ENCODE measurements around the gene KANSL3.

KANSL3 gene

DNA sequence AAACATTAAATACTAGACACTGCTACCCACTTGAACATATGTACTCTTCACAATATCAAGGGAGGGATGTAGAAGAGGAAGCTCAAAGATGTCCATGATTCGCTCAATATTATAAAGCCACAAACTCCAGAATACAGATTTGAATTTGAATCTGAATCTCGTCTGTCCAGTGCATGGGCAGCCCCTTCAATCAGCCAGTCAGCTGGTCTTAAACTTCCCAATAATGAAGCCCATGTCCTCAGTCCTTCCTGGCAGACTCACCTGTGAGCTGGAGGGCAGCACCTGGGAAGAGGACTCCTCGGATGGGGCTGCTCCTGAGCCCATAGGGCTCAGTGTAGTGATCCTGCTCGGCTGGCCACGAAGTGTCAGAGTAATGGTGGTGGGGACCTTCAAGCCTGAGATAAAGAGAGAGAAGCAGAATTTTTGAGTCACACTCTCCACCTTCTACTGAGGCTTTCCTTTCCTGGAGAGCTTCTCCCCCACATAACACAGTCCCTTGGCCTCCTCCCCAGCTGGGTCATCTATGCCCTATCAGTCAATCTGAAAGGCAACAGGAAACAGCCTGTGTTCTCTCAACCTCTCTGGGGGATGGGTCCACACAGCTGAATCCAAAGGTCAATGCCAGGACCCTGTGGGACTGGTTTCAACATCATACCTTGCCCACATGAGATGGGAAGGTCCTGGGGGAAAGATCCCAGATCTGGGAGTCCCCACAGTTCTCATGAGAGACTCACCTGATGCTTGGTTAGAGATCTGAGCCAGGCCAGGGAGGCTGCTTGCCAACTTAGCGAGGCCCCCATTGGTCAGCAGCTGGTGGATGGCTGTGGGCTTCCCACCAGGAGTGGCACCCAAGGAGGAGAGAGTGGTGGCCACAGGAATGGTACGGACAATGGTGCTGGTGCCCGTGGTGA is 36.5 kb downstream of the KANSL3 start:
- TF ChIP-seq SUZ12 (IDR thresholded peaks at IDR 0.05) = no peak
- no peak for TF ChIP-seq LEF1 (IDR thresholded peaks at IDR 0.05; ENCODE audit: borderline replicate concordance)
- no peak for TF ChIP-seq ZNF384 (IDR thresholded peaks at IDR 0.05)
- no peak for TF ChIP-seq CTBP1 (IDR thresholded peaks at IDR 0.05; ENCODE audit: borderline replicate concordance)
- TF ChIP-seq ARNT (IDR thresholded peaks at IDR 0.05) = no peak
- no peak for TF ChIP-seq HDGF (IDR thresholded peaks at IDR 0.05; ENCODE audit: borderline replicate concordance)
- no peak for TF ChIP-seq FOXM1 (IDR thresholded peaks at IDR 0.05; ENCODE audit: borderline replicate concordance)
- TF ChIP-seq SP1 (IDR thresholded peaks at IDR 0.05) = no peak
- no peak for TF ChIP-seq BHLHE40 (IDR thresholded peaks at IDR 0.05; ENCODE audit: borderline replicate concordance)
- no peak for TF ChIP-seq FOXK2 (IDR thresholded peaks at IDR 0.05)
- TF ChIP-seq PKNOX1 (IDR thresholded peaks at IDR 0.05) = no peak
- no peak for DNase-seq (ENCODE audit: extremely low spot score)
- POLR2A ChIA-PET = interaction anchor here (1.2 kb wide), 1 partner anchor 8 kb away, joined by 3 read pairs; no protein-coding TSS in a partner anchor
- CTCF ChIA-PET = interaction anchor here (0.8 kb wide), 1 partner anchor 27 kb away, joined by 3 read pairs; no protein-coding TSS in a partner anchor

GRCh38 chr2:96599941-96600340 is 38.2 kb downstream of the KANSL3 start:
- POLR2A ChIA-PET = interaction anchor here (0.8 kb wide), 1 partner anchor 109 kb away, joined by 3 read pairs; no protein-coding TSS in a partner anchor
- TF ChIP-seq FOXM1 (IDR thresholded peaks at IDR 0.05; ENCODE audit: borderline replicate concordance) = no peak
- CTCF ChIA-PET = no interaction called here
- no peak for DNase-seq (ENCODE audit: extremely low spot score)

- POLR2A ChIA-PET = no interaction called here
- CTCF ChIA-PET = no interaction called here
- TF ChIP-seq SP1 (IDR thresholded peaks at IDR 0.05) (no peak), FOXA1 (IDR thresholded peaks at IDR 0.05) (no peak), FOXM1 (IDR thresholded peaks at IDR 0.05; ENCODE audit: borderline replicate concordance) (no peak), LEF1 (IDR thresholded peaks at IDR 0.05; ENCODE audit: borderline replicate concordance) (no peak), SUZ12 (IDR thresholded peaks at IDR 0.05) (no peak), CTBP1 (IDR thresholded peaks at IDR 0.05; ENCODE audit: borderline replicate concordance) (no peak), FOXK2 (IDR thresholded peaks at IDR 0.05) (no peak), HDGF (IDR thresholded peaks at IDR 0.05; ENCODE audit: borderline replicate concordance) (no peak), ZNF384 (IDR thresholded peaks at IDR 0.05) (no peak), ELF4 (IDR thresholded peaks at IDR 0.05) (no peak), BHLHE40 (IDR thresholded peaks at IDR 0.05; ENCODE audit: borderline replicate concordance) (no peak)
- DNase-seq (ENCODE audit: extremely low spot score) = no peak
These were observed 41.5 kb downstream of the KANSL3 start for GRCh38 chr2:96596596-96596995.

GRCh38 chr2:96594691-96595152 is 43.4 kb downstream of the KANSL3 start:
- no peak for TF ChIP-seq FOXK2 (IDR thresholded peaks at IDR 0.05)
- TF ChIP-seq SP1 (IDR thresholded peaks at IDR 0.05) = no peak
- TF ChIP-seq FOXA1 (IDR thresholded peaks at IDR 0.05) = no peak
- no peak for TF ChIP-seq L3MBTL2 (conservative IDR thresholded peaks at IDR 0.05)
- no peak for TF ChIP-seq BHLHE40 (IDR thresholded peaks at IDR 0.05; ENCODE audit: borderline replicate concordance)
- no peak for TF ChIP-seq HDGF (IDR thresholded peaks at IDR 0.05; ENCODE audit: borderline replicate concordance)
- no peak for TF ChIP-seq ZNF384 (IDR thresholded peaks at IDR 0.05)
- no peak for TF ChIP-seq LEF1 (IDR thresholded peaks at IDR 0.05; ENCODE audit: borderline replicate concordance)
- no peak for TF ChIP-seq ARNT (IDR thresholded peaks at IDR 0.05)
- TF ChIP-seq PKNOX1 (IDR thresholded peaks at IDR 0.05) = no peak
- TF ChIP-seq ELF4 (IDR thresholded peaks at IDR 0.05) = no peak
- TF ChIP-seq NFRKB (IDR thresholded peaks at IDR 0.05) = no peak
- no peak for TF ChIP-seq CTBP1 (IDR thresholded peaks at IDR 0.05; ENCODE audit: borderline replicate concordance)
- TF ChIP-seq SUZ12 (IDR thresholded peaks at IDR 0.05) = no peak
- no peak for TF ChIP-seq FOXM1 (IDR thresholded peaks at IDR 0.05; ENCODE audit: borderline replicate concordance)
- TF ChIP-seq TARDBP (IDR thresholded peaks at IDR 0.05) = no peak
- ChIA-PET CTCF (interaction anchor here (0.7 to 1.1 kb wide), 2 partner anchors 55 to 168 kb away, joined by 3 to 4 read pairs; no protein-coding TSS in a partner anchor), POLR2A (no interaction called here)
- DNase-seq (ENCODE audit: extremely low spot score) = no peak

- CTCF ChIA-PET = interaction anchor here (0.7 to 1.1 kb wide), 2 partner anchors 54 to 169 kb away, joined by 3 to 4 read pairs; no protein-coding TSS in a partner anchor
- POLR2A ChIA-PET = interaction anchor here (0.7 kb wide), 1 partner anchor 8 kb away, joined by 3 read pairs; no protein-coding TSS in a partner anchor
- TF ChIP-seq LEF1 (IDR thresholded peaks at IDR 0.05; ENCODE audit: borderline replicate concordance) (no peak), SP1 (IDR thresholded peaks at IDR 0.05) (no peak), PKNOX1 (IDR thresholded peaks at IDR 0.05) (no peak), FOXK2 (IDR thresholded peaks at IDR 0.05) (no peak), FOXM1 (IDR thresholded peaks at IDR 0.05; ENCODE audit: borderline replicate concordance) (no peak), HDGF (IDR thresholded peaks at IDR 0.05; ENCODE audit: borderline replicate concordance) (no peak), CTBP1 (IDR thresholded peaks at IDR 0.05; ENCODE audit: borderline replicate concordance) (no peak), ELF4 (IDR thresholded peaks at IDR 0.05) (no peak), SUZ12 (IDR thresholded peaks at IDR 0.05) (no peak), TARDBP (IDR thresholded peaks at IDR 0.05) (no peak), FOXA1 (IDR thresholded peaks at IDR 0.05) (no peak), ARNT (IDR thresholded peaks at IDR 0.05) (no peak), ZNF384 (IDR thresholded peaks at IDR 0.05) (no peak), BHLHE40 (IDR thresholded peaks at IDR 0.05; ENCODE audit: borderline replicate concordance) (no peak), L3MBTL2 (conservative IDR thresholded peaks at IDR 0.05) (no peak), NFRKB (IDR thresholded peaks at IDR 0.05) (no peak)
These were observed 43.8 kb downstream of the KANSL3 start for GRCh38 chr2:96594282-96594681.

More at GRCh38 chr2:96594282-96594681, 43.8 kb downstream of the KANSL3 start:
- no peak for DNase-seq (ENCODE audit: extremely low spot score)

Measured in HEK293T (cell line).